ELR (cell line): Measurements from ENCODE around the gene SIGLEC12.
"Not testable (repeated sequence)": the region's sequence is repeated elsewhere in the genome, so short reads cannot be mapped to it uniquely, and the experiment has no call there.

ENCODE experiments used
- DNase-seq: peaks from one replicate; pipeline ENCODE4 v3.0.0-alpha.2; 2015; ENCODE audit warnings: low read depth

The SIGLEC12 gene

DNA sequence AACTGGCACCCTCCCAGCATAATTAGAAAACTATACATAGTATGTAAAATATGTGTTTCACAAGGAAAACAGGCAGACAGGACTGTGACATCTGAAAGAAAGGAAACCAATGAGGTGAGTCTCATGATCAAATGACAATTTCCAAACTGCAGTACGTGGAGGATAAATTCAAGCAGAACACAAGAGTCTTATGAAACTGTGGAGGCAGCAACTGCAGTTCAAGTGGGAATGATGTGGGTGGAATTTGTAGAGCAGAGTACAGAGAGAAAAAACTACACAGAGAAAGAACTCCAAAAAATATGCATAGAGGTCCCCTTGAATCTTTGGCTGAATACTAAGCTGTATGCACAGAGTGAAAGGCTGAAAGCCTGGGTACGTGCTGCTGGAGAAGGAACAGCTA lies 20.2 kb upstream of the SIGLEC12 start:
- no peak for DNase-seq

- DNase-seq = no peak
Observed at GRCh38 chr19:51521357-51521756, 19.8 kb upstream of the SIGLEC12 start.

DNA sequence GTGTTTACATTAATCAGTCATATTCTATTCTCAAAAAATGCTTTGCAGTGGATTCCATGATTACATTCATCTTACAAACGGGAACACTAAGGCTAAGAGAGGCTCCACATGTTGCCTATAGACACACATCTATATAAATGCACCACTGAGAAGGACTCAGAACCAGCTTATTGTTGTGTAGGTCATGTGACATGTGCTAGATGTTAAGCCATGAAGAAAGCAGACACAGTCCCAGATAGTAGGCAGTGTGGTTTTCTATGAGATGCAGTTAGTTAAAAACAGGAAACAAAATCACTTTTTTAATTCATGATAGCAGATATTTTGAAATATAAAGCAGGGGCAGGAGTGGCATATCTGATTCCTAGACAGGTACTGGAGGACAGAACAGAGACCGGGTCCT lies 19.1 kb upstream of the SIGLEC12 start:
- no peak for DNase-seq

DNA sequence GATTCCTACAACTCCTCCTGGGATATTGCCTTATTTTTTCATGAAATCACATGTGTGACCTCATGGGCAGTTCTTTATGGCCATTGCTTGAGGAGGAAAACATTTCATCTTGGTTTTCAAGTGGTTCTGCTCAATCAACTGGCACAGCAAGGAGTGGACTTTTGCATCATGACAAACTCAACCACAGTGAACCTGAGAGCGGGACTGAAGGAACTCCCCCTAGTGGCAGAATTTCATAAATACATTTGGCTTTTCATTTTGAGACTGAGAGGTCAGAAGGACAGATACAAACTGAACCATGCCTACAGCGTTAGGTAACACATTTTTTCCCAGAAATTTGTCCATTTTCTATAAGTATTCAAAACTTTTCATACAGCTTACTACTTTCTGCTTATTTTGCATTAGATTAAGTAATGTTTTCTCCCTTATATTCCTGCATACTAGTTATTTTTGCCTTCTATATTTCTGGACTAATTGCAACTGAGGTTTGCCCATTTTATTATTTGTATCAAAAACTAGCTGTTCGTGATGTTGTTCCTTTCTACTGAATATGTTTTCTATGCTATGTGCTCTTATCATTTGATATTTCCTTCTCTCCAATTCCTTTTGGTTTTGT lies 13.4 kb upstream of the SIGLEC12 start:
- DNase-seq = peak; percentile 68

GRCh38 chr19:51513968-51514367 lies 12.4 kb upstream of the SIGLEC12 start:
- DNase-seq = no peak

DNA sequence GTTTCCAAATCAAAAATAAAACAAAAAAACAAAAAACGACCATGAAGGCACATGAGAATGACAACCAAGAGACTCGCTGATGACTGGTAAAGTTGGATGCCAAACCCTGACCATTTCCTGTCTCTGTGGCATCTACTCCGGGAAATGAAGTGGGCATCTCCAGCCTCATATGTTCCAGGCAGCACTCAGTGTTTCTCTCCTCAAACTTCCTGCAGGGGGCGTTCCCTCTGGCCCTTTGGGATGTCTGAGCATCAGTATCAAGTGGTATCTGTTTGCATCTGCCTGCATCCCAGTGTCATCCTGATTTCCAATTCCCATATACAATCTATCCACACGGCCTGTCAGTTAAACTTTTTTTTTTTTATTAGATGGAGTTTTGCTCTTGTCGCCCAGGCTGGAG lies 9.8 kb upstream of the SIGLEC12 start:
- peak; percentile 33 for DNase-seq

DNA sequence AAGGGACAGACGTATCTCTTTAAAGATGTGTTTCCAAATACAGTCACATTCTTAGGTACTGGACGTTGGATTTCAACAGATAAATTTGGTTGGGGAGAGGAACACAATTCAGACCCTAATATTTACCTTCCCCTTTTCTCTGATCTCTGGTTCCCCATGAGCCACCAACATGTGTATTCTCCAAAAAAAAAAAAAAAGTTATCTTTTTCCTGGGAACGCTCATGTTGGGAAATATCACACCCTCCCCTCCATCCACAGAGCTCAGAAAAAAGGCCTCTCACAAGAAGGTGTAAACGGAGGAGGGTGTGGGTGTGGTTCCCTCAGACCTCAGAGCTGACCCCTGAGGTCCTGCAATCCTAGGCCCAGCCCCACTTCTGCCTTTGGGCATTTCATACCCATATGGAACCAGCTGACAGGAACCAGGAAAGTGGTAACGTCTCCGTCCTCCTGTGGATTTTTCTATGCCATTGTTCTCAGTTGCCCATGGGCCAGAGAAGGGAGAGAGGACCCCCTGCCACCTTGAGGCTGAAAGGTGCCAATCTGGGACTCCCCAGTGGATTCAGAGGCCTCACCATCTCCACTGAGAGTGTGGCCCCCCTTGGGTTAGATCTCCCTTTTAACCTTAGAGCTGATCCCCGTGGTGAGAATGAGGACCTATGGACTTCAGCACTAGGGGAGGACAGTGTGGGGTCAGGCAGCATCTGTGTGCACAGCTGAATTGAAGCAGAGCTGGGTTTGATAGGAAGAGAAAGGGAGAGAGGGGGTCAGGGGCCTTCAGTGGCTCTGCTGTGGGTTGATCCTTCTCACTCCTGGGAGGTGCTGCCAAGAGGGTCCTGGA lies 8.4 kb upstream of the SIGLEC12 start:
- DNase-seq = no peak

GRCh38 chr19:51508059-51508733 lies 6.6 kb upstream of the SIGLEC12 start:
- DNase-seq = no peak

- DNase-seq = no peak
Observed at GRCh38 chr19:51507640-51508058, 6.0 kb upstream of the SIGLEC12 start.

GRCh38 chr19:51507192-51507591 lies 5.6 kb upstream of the SIGLEC12 start:
- DNase-seq = no peak

- DNase-seq = no peak
Observed at GRCh38 chr19:51505904-51506303, 4.3 kb upstream of the SIGLEC12 start.

- no peak for DNase-seq
Observed at GRCh38 chr19:51503896-51504295, 2.3 kb upstream of the SIGLEC12 start.

DNA sequence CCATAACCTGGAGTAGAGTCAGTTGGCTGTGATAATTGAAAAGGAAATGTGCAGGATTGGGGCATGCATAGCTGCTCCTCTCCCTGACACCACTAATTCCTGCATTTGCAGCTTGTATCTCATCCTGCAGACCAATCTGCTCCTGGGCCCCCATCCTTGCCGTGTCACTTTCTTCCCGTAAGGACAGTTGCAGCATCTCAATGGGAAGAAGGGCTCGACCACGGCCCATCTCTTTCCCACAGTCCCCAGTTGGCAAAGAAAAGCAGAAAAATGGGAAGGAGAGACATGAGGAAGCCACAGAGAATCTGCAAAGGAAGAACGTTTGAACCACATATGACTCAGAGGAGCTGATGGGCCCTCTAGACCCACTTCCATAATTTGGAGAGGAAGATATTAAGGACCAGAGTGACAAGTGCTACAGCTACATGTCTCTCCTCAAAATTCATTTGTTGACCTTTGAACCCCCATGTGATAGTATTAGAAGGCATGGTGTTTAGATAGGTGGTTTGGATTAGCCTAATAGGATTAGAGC lies 1.8 kb upstream of the SIGLEC12 start:
- DNase-seq = no peak

- DNase-seq = not testable (repeated sequence)
Observed at GRCh38 chr19:51500931-51501330, 669 bp downstream of the SIGLEC12 start.

- DNase-seq = no peak
Observed at GRCh38 chr19:51497666-51498065, 3.9 kb downstream of the SIGLEC12 start.

- no peak for DNase-seq
Observed at GRCh38 chr19:51493776-51494175, 7.8 kb downstream of the SIGLEC12 start.

GRCh38 chr19:51491586-51491985 lies 10.0 kb downstream of the SIGLEC12 start:
- DNase-seq = no peak

GRCh38 chr19:51490676-51491075 lies 10.9 kb downstream of the SIGLEC12 start:
- DNase-seq = no peak

GRCh38 chr19:51489113-51489512 lies 12.5 kb downstream of the SIGLEC12 start:
- no peak for DNase-seq

GRCh38 chr19:51488491-51488890 lies 13.1 kb downstream of the SIGLEC12 start:
- no peak for DNase-seq

GRCh38 chr19:51485960-51486660 lies 15.5 kb downstream of the SIGLEC12 start:
- no peak for DNase-seq

- peak; percentile 10 for DNase-seq
Observed at GRCh38 chr19:51480590-51480989, 21.0 kb downstream of the SIGLEC12 start.
